ENCODE data around the gene EIF3D.

The EIF3D gene

GRCh38 chr22:36528795-36529751, at the start of gene EIF3D:
TSS of gene EIF3D (minus strand) at chr22:36529166. CDS start at chr22:36526121, 3,045 bp downstream.
- DNase-seq (ENCODE audit: low read depth in 2 of 2): peak; percentile 95 to 97

- no peak for DNase-seq (ENCODE audit: low read depth in 2 of 2)
These were observed 49.7 kb upstream of the EIF3D start for GRCh38 chr22:36578619-36579018.

GRCh38 chr22:36577019-36577418, 48.1 kb upstream of the EIF3D start:
- DNase-seq (ENCODE audit: low read depth in 2 of 2): no peak

GRCh38 chr22:36574728-36575127, 45.8 kb upstream of the EIF3D start:
- DNase-seq (ENCODE audit: low read depth in 2 of 2): no peak

- no peak for DNase-seq (ENCODE audit: low read depth in 2 of 2)
These were observed 44.9 kb upstream of the EIF3D start for GRCh38 chr22:36573815-36574363.

- no peak for DNase-seq (ENCODE audit: low read depth in 2 of 2)
These were observed 43.0 kb upstream of the EIF3D start for GRCh38 chr22:36571991-36572390.

GRCh38 chr22:36569999-36570398, 41.0 kb upstream of the EIF3D start:
- DNase-seq (ENCODE audit: low read depth in 2 of 2): no peak

- no peak for DNase-seq (ENCODE audit: low read depth in 2 of 2)
These were observed 39.9 kb upstream of the EIF3D start for GRCh38 chr22:36568846-36569245.

- no peak for DNase-seq (ENCODE audit: low read depth in 2 of 2)
These were observed 37.8 kb upstream of the EIF3D start for GRCh38 chr22:36566720-36567119.

GRCh38 chr22:36565686-36566085, 36.7 kb upstream of the EIF3D start:
- no peak for DNase-seq (ENCODE audit: low read depth in 2 of 2)

- DNase-seq (ENCODE audit: low read depth in 2 of 2): no peak
These were observed 36.2 kb upstream of the EIF3D start for GRCh38 chr22:36565159-36565507.

- DNase-seq (ENCODE audit: low read depth in 2 of 2): no peak
These were observed 35.6 kb upstream of the EIF3D start for GRCh38 chr22:36564422-36565158.

GRCh38 chr22:36563898-36564297, 34.9 kb upstream of the EIF3D start:
- DNase-seq (ENCODE audit: low read depth in 2 of 2): no peak

GRCh38 chr22:36563444-36563843, 34.5 kb upstream of the EIF3D start:
- DNase-seq (ENCODE audit: low read depth in 2 of 2): no peak

GRCh38 chr22:36563001-36563400, 34.0 kb upstream of the EIF3D start:
- DNase-seq (ENCODE audit: low read depth in 2 of 2): no peak

- no peak for DNase-seq (ENCODE audit: low read depth in 2 of 2)
These were observed 33.4 kb upstream of the EIF3D start for GRCh38 chr22:36562261-36562835.

GRCh38 chr22:36561291-36561811, 32.4 kb upstream of the EIF3D start:
- no peak for DNase-seq (ENCODE audit: low read depth in 2 of 2)

- DNase-seq (ENCODE audit: low read depth in 2 of 2): no peak
These were observed 31.0 kb upstream of the EIF3D start for GRCh38 chr22:36560001-36560400.

- no peak for DNase-seq (ENCODE audit: low read depth in 2 of 2)
These were observed 25.1 kb upstream of the EIF3D start for GRCh38 chr22:36554098-36554497.

GRCh38 chr22:36552289-36552688, 23.3 kb upstream of the EIF3D start:
- no peak for DNase-seq (ENCODE audit: low read depth in 2 of 2)

- DNase-seq (ENCODE audit: low read depth in 2 of 2): no peak
These were observed 21.9 kb upstream of the EIF3D start for GRCh38 chr22:36550701-36551495.
